Adipocyte (in vitro differentiated cells): Measurements from ENCODE around the gene PATJ.

Experiments used
- DNase-seq: peaks from one replicate; pipeline ENCODE4 v3.0.0-alpha.2; 2015; ENCODE audit warnings: low read depth
- H3K27me3 ChIP-seq: replicated peaks from 2 replicates; pipeline ENCODE4 v1.7.0; 2013; ENCODE audit warnings: mild to moderate bottlenecking, low read length, moderate library complexity; ENCODE audit not compliant: control insufficient read depth, insufficient read depth
- H3K36me3 ChIP-seq: 2 replicates; pipeline ENCODE4 v1.7.0; 2013; ENCODE audit warnings: low read length, mild to moderate bottlenecking, moderate library complexity; ENCODE audit not compliant: control insufficient read depth, insufficient read depth, severe bottlenecking
- H3K4me1 ChIP-seq: 2 replicates; pipeline ENCODE4 v1.7.0; 2013; ENCODE audit warnings: mild to moderate bottlenecking, low read length, moderate library complexity; ENCODE audit not compliant: control insufficient read depth, insufficient read depth
- H3K4me3 ChIP-seq: 2 replicates; pipeline ENCODE4 v1.7.0; 2013; ENCODE audit warnings: mild to moderate bottlenecking, low read length, moderate library complexity
- H3K9ac ChIP-seq: 2 replicates; pipeline ENCODE4 v1.7.0; 2013; ENCODE audit warnings: mild to moderate bottlenecking, low read length, moderate library complexity
- H3K9me3 ChIP-seq: 2 replicates; pipeline ENCODE4 v1.7.0; 2013; ENCODE audit warnings: mild to moderate bottlenecking, low read length, moderate library complexity; ENCODE audit not compliant: control insufficient read depth

PATJ gene

DNA sequence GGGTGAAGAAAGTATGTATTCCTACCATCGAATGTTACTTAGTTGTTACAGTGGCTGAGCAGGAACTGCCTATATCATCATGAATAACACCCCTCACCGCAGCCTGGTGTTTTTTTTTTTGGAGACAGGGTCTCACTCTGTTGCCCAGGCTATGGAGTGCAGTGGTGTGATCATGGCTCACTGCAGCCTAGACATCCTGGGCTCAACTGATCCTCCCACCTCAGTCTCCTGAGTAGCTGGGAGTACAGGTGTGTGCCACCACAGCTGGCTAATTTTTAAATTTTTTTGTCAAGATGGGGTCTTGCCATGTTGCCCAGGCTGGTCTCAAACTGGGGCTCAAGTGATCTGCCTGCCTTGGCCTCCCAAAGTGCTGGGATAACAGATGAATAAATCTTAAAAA, 7.3 kb downstream of the PATJ start:
- no peak overlapping the region for H3K9ac ChIP-seq
- no peak for DNase-seq
- no peaks in the 10 kb centered on the region for H3K36me3 ChIP-seq
- peaks cover 11% of the 10 kb centered on the region for H3K4me1 ChIP-seq
- H3K9me3 ChIP-seq = no peaks in the 10 kb centered on the region
- H3K4me3 ChIP-seq = no peak overlapping the region
- no peaks in the 10 kb centered on the region for H3K27me3 ChIP-seq

DNA sequence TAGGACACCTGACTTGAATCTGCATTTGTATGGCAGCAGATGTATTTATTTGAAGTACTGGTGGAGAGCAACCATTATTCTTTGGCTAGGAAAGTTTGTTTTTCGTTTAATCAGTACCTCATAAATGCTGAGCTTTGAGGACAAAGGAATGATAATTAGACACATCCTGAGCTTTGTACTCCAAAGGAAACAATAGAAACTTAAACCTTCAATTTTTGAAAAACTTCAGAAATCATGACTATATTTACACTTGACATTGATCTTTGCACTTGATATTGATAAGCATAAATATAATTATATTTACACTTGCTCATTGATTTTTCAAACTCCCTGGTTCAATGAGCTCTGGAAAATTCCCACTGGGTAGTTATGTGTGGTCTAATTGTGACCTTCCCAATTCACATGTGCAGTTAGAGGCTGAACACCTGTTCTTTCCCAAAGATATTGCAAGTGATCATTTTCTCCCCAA, 10.7 kb downstream of the PATJ start:
- Histone ChIP-seq H3K9ac (no peak overlapping the region), H3K27me3 (no peaks in the 10 kb centered on the region), H3K9me3 (no peaks in the 10 kb centered on the region), H3K36me3 (no peaks in the 10 kb centered on the region), H3K4me3 (no peak overlapping the region), H3K4me1 (peaks cover 6% of the 10 kb centered on the region)
- DNase-seq = no peak

- H3K36me3 ChIP-seq = no peaks in the 10 kb centered on the region
- peaks cover 16% of the 10 kb centered on the region for H3K4me1 ChIP-seq
- no peak overlapping the region for H3K9ac ChIP-seq
- no peak for DNase-seq
- no peaks in the 10 kb centered on the region for H3K9me3 ChIP-seq
- H3K27me3 ChIP-seq = no peaks in the 10 kb centered on the region
- H3K4me3 ChIP-seq = no peak overlapping the region
Measured at GRCh38 chr1:61753998-61754508, 11.8 kb downstream of the PATJ start.

GRCh38 chr1:61754545-61754944, 12.3 kb downstream of the PATJ start:
- Histone ChIP-seq H3K9me3 (no peaks in the 10 kb centered on the region), H3K27me3 (no peaks in the 10 kb centered on the region), H3K36me3 (no peaks in the 10 kb centered on the region), H3K9ac (no peak overlapping the region), H3K4me3 (no peak overlapping the region), H3K4me1 (peaks cover 16% of the 10 kb centered on the region)
- DNase-seq = no peak

DNA sequence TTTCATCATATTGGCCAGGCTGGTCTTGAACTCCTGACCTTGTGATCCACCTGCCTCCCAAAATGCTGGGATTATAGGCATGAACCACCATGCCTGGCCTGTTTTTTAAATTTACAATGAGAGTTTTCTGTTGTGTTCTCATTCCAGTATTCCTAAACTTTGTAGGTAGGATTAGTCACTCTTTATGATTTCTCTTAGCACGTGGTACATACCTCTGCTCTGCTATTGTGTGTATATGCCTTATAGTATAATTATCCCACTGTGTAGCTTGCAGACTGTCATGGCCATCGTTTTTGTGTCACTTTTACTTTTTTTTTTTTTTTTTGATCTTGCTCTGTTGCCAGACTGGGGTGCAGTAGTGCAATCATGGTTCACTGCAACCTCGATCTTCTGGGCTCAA, 14.5 kb downstream of the PATJ start:
- Histone ChIP-seq H3K36me3 (no peaks in the 10 kb centered on the region), H3K27me3 (no peaks in the 10 kb centered on the region), H3K9ac (no peak overlapping the region), H3K9me3 (no peaks in the 10 kb centered on the region), H3K4me1 (peaks cover 16% of the 10 kb centered on the region), H3K4me3 (no peak overlapping the region)
- no peak for DNase-seq

- Histone ChIP-seq H3K27me3 (no peaks in the 10 kb centered on the region), H3K4me1 (peaks cover 16% of the 10 kb centered on the region), H3K9me3 (no peaks in the 10 kb centered on the region), H3K36me3 (no peaks in the 10 kb centered on the region), H3K4me3 (no peak overlapping the region), H3K9ac (no peak overlapping the region)
- peak; percentile 78 for DNase-seq
Measured at GRCh38 chr1:61757950-61758349, 15.7 kb downstream of the PATJ start.

DNA sequence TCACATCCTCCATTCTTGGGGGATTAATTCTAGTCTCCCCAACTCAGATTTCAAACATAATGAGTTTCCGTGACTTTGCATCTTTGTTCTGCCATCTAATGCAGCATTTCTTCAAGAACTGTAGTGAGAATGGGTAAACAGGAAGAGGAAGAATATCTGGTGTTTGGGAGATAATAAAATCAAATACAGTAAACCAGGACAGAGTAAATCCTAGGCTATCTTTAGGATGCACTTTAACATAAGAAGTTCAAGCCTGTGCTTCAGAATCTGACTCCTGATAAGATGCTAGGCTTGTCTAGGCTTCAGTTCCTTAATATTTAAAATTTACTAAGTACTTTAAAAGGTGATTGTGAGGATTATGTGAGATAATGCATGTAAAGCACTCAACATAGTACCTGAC, 27.9 kb downstream of the PATJ start:
- no peaks in the 10 kb centered on the region for H3K36me3 ChIP-seq
- H3K9me3 ChIP-seq = no peaks in the 10 kb centered on the region
- DNase-seq = no peak
- H3K27me3 ChIP-seq = no peaks in the 10 kb centered on the region
- H3K4me3 ChIP-seq = no peak overlapping the region
- H3K4me1 ChIP-seq = no peaks in the 10 kb centered on the region
- no peak overlapping the region for H3K9ac ChIP-seq

DNA sequence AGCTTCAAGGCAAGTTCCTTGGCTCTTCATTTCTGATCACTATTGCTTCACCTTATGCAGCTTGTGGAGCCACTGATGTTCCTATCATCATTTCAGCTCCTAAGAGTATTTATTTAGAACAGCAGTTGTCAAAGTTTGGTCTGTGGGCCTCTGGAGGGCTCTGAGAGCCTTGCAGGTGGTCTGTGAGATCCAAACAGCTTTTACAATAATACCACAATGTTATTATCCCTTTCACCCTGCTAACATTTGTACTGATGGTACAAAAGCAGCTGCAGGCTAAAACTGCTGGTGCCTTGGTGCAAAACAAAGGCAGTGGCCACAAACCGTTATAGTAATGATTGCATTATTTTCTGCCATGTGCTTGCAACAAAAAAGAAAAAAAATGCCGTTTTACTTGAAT, 33.8 kb downstream of the PATJ start:
- Histone ChIP-seq H3K4me1 (no peaks in the 10 kb centered on the region), H3K4me3 (no peak overlapping the region), H3K27me3 (no peaks in the 10 kb centered on the region), H3K9me3 (no peaks in the 10 kb centered on the region), H3K9ac (no peak overlapping the region), H3K36me3 (no peaks in the 10 kb centered on the region)
- DNase-seq = no peak

DNA sequence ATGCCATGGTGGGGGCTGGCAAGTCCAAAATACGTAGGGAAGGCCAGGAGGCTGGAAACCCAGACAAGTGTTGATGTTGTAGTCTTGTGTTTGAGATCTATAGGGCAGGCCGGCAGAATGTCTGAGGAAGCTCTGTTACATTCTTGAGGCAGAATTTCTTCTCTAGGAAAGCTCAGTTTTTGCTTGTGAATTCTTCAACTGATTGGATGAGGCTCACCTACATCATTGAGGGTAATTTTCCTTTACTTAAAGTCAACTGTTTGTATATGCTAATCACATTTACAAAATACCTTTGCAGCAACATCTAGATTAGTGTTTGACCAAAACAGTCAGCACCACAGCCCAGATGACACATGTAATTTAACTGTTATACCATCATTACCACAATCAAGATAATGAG, 37.0 kb downstream of the PATJ start:
- no peaks in the 10 kb centered on the region for H3K27me3 ChIP-seq
- no peaks in the 10 kb centered on the region for H3K9me3 ChIP-seq
- DNase-seq = no peak
- H3K4me1 ChIP-seq = no peaks in the 10 kb centered on the region
- H3K9ac ChIP-seq = no peak overlapping the region
- no peak overlapping the region for H3K4me3 ChIP-seq
- no peaks in the 10 kb centered on the region for H3K36me3 ChIP-seq

GRCh38 chr1:61781151-61781550, 38.9 kb downstream of the PATJ start:
- DNase-seq = no peak
- H3K27me3 ChIP-seq = no peaks in the 10 kb centered on the region
- no peaks in the 10 kb centered on the region for H3K9me3 ChIP-seq
- H3K9ac ChIP-seq = no peak overlapping the region
- no peaks in the 10 kb centered on the region for H3K36me3 ChIP-seq
- H3K4me3 ChIP-seq = no peak overlapping the region
- H3K4me1 ChIP-seq = no peaks in the 10 kb centered on the region

GRCh38 chr1:61782771-61783170, 40.5 kb downstream of the PATJ start:
- H3K9me3 ChIP-seq = no peaks in the 10 kb centered on the region
- no peak for DNase-seq
- no peaks in the 10 kb centered on the region for H3K27me3 ChIP-seq
- H3K36me3 ChIP-seq = no peaks in the 10 kb centered on the region
- H3K4me1 ChIP-seq = no peaks in the 10 kb centered on the region
- no peak overlapping the region for H3K4me3 ChIP-seq
- H3K9ac ChIP-seq = no peak overlapping the region

GRCh38 chr1:61784726-61785125, 42.4 kb downstream of the PATJ start:
- H3K4me1 ChIP-seq = no peaks in the 10 kb centered on the region
- no peaks in the 10 kb centered on the region for H3K36me3 ChIP-seq
- no peak overlapping the region for H3K9ac ChIP-seq
- no peak for DNase-seq
- no peak overlapping the region for H3K4me3 ChIP-seq
- H3K9me3 ChIP-seq = no peaks in the 10 kb centered on the region
- H3K27me3 ChIP-seq = no peaks in the 10 kb centered on the region
